ACC112 (cell line): ENCODE results near the gene SLC30A4.
A peak's percentile ranks its signal among the peaks of the same experiment; 100 is the strongest.

Experiments used
- H2AFZ ChIP-seq: fragments of 200-600 bp; sonication (generic); one replicate; pipeline ENCODE4 v1.6.0; 2017; ENCODE audit warnings: antibody characterized with exemption, low read length; ENCODE audit not compliant: unreplicated experiment
- H3K27ac ChIP-seq: fragments of 200-600 bp; sonication (generic); 2 replicates; pipeline ENCODE4 v1.5.1; 2014; ENCODE audit warnings: low read depth, mild to moderate bottlenecking, antibody characterized with exemption, low read length, moderate library complexity
- H3K27me3 ChIP-seq: fragments of 200-600 bp; sonication (generic); 2 replicates; pipeline ENCODE4 v1.6.1; 2014; ENCODE audit warnings: mild to moderate bottlenecking, antibody characterized with exemption, low read length, moderate library complexity, mixed read lengths; ENCODE audit not compliant: insufficient read depth
- H3K36me3 ChIP-seq: fragments of 200-600 bp; sonication (generic); 2 replicates; pipeline ENCODE4 v1.6.1; 2016; ENCODE audit warnings: mild to moderate bottlenecking, antibody characterized with exemption, low read length, moderate library complexity, mixed read lengths; ENCODE audit not compliant: insufficient read depth
- H3K4me1 ChIP-seq: fragments of 200-600 bp; sonication (generic); one replicate; pipeline ENCODE4 v1.6.1; 2016; ENCODE audit warnings: low read length, mixed read lengths; ENCODE audit not compliant: insufficient read depth, unreplicated experiment, control insufficient read depth
- H3K4me3 ChIP-seq: fragments of 200-600 bp; sonication (generic); 2 replicates; pipeline ENCODE4 v1.5.1; 2014; ENCODE audit warnings: mild to moderate bottlenecking, low read depth, low read length
- H3K79me2 ChIP-seq: fragments of 200-600 bp; sonication (generic); one replicate; pipeline ENCODE4 v1.6.0; 2016; ENCODE audit warnings: low read length; ENCODE audit not compliant: control insufficient read depth, unreplicated experiment, insufficient read depth

Gene SLC30A4

DNA sequence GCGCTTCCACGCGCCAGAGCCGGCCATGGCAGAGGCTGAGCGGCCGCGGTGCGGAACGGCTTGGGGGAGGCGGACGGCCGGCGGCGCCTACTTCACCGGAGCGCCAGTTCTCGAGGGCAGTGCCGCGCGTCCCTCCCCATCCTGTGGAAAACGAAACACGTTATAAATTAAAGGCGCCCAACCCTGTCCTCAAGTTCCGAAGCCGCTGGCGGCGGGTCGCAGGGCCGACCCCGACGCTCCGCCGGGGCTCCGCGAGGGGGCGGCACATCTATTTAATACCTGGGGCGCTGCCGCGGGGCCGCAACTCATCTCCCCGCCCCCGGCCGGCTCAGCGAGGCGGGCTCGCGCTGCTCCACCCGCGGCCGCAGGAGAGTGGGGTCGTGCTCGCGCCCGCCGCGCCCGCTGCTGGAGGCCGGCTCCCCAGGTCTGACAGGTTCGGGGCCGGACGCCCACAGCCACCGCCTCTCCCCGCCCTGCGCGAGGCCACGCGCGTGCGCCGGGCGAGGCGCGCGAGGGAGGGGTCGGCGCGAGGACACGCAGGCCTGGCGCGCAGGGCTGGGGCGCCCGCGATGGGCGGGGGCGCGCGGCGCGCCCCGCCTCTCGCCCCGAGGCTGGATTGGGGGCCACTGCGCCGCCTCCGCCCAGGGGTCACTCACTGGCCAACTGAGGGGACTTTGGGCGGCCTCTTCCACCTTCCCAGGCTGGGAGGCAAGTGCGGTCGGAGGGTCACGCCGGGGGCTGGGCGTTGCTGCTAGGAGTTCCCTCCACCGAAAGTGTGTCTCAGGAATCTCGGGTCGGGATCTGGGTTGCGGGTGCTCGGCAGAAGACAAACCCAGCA is at the start of gene SLC30A4:
Gene SLC30A4 (minus strand): TSS at position 428 of the 838 bp plus-strand sequence. CDS start 401 bp downstream, at position 27.
- peaks cover 11% of the 10 kb centered on the region for H3K4me1 ChIP-seq
- no peaks in the 10 kb centered on the region for H3K27me3 ChIP-seq
- H2AFZ ChIP-seq, result peak within 1 kb of the TSS; percentile 72
- peaks cover 11% of the 10 kb centered on the region for H3K79me2 ChIP-seq
- no peaks in the 10 kb centered on the region for H3K36me3 ChIP-seq
- H3K4me3 ChIP-seq, result peak within 1 kb of the TSS; percentile 91
- 0 out of 2 replicates have a peak within 1 kb of the TSS, but pooled peaks have one; percentile 24 for H3K27ac ChIP-seq

DNA sequence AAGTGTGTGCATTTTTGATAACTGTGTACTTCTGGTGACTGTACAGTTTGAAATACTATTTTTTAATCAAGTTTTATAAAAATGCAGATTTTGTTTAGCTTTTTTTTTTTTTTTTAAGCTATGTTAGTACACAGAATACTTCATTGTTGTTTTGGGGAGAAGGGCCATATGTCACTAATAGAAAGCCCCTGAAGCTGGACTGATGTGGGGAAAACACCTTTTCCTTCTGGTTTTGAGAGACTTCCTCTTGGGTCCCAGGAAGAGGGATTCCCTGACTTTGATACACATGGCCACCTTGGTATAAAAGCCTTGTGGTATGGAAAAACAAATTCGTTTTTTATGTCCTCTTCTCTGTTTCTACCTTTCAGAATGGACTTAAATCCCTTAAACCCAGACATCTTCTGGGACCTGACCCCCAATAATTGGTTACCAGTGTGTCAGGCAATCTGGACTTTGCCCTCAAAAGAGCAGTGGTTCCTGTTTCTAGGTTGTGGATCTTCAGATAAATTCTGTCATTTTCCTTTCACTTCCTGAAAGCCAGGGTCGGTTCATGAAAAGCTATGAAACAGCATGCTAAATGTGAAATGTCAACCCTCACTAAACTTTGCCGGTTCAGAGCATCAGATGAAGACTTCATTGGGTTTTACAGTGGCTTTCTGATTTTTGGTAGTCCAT is 33.5 kb upstream of the SLC30A4 start:
- Histone ChIP-seq H3K4me1 (peaks cover 4% of the 10 kb centered on the region), H2AFZ (no peak overlapping the region), H3K27ac (no peak overlapping the region), H3K4me3 (no peak overlapping the region), H3K36me3 (no peaks in the 10 kb centered on the region), H3K79me2 (no peaks in the 10 kb centered on the region), H3K27me3 (peaks cover 8% of the 10 kb centered on the region)

GRCh38 chr15:45551676-45552075 is 29.1 kb upstream of the SLC30A4 start:
- Histone ChIP-seq H3K4me3 (no peak overlapping the region), H3K4me1 (peaks cover 15% of the 10 kb centered on the region), H3K36me3 (no peaks in the 10 kb centered on the region), H2AFZ (no peak overlapping the region), H3K27me3 (no peaks in the 10 kb centered on the region), H3K27ac (no peak overlapping the region), H3K79me2 (no peaks in the 10 kb centered on the region)

DNA sequence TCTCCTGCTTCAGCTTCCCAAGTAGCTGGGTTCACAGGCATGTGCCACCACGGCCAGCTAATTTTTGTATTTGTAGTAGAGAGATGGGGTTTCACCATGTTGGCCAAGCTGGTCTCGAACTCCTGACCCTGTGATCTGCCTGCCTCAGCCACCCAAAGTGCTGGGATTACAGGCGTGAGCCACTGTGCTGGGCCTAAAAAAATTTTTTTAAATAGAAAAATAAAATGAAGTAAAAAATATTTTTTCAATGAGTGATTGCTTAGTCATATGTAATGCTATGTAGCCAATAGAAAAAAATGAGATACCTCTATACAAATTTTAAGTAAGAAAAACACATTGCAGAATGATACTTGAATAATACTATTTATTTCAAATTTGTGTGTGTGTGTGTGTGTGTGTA is 27.9 kb upstream of the SLC30A4 start:
- Histone ChIP-seq H3K79me2 (no peaks in the 10 kb centered on the region), H3K4me3 (no peak overlapping the region), H2AFZ (no peak overlapping the region), H3K36me3 (no peaks in the 10 kb centered on the region), H3K27me3 (no peaks in the 10 kb centered on the region), H3K4me1 (peaks cover 15% of the 10 kb centered on the region), H3K27ac (peak overlapping the region; percentile 64)

GRCh38 chr15:45549541-45550220 is 27.1 kb upstream of the SLC30A4 start:
- Histone ChIP-seq H3K36me3 (no peaks in the 10 kb centered on the region), H3K4me3 (no peak overlapping the region), H3K79me2 (no peaks in the 10 kb centered on the region), H2AFZ (no peak overlapping the region), H3K27me3 (no peaks in the 10 kb centered on the region), H3K27ac (peak overlapping the region; percentile 64), H3K4me1 (peaks cover 15% of the 10 kb centered on the region)

GRCh38 chr15:45548753-45549520 is 26.4 kb upstream of the SLC30A4 start:
- Histone ChIP-seq H3K27ac (no peak overlapping the region), H3K4me1 (peaks cover 15% of the 10 kb centered on the region), H3K36me3 (no peaks in the 10 kb centered on the region), H3K4me3 (no peak overlapping the region), H2AFZ (no peak overlapping the region), H3K27me3 (no peaks in the 10 kb centered on the region), H3K79me2 (no peaks in the 10 kb centered on the region)

DNA sequence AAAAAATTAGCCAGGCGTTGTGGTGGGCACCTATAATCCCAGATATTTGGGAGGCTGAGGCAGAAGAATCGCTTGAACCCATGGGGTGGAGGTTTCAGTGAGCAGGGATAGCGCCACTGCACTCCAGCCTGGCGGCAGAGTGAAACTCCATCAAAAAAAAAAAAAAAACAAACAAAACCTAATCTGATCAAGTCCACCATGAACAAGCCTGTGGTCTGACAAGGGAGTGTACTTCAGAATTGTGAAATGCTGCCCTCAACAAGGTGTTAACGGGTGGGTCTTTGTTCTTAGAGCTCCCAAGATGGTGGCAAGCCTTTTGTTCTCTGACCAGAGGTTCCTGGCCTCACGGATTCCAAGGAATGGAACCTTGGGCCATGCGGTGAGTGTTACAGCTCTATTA is 24.2 kb upstream of the SLC30A4 start:
- Histone ChIP-seq H3K27ac (no peak overlapping the region), H3K4me3 (no peak overlapping the region), H3K79me2 (no peaks in the 10 kb centered on the region), H3K4me1 (peaks cover 13% of the 10 kb centered on the region), H3K36me3 (no peaks in the 10 kb centered on the region), H3K27me3 (no peaks in the 10 kb centered on the region), H2AFZ (no peak overlapping the region)

- no peak overlapping the region for H3K4me3 ChIP-seq
- H3K79me2 ChIP-seq, result no peaks in the 10 kb centered on the region
- H3K36me3 ChIP-seq, result no peaks in the 10 kb centered on the region
- peaks cover 2% of the 10 kb centered on the region for H3K4me1 ChIP-seq
- H3K27ac ChIP-seq, result no peak overlapping the region
- no peaks in the 10 kb centered on the region for H3K27me3 ChIP-seq
- no peak overlapping the region for H2AFZ ChIP-seq
Observed at GRCh38 chr15:45544266-45545023, 21.9 kb upstream of the SLC30A4 start.

- Histone ChIP-seq H3K27me3 (no peaks in the 10 kb centered on the region), H3K36me3 (no peaks in the 10 kb centered on the region), H3K4me1 (no peaks in the 10 kb centered on the region), H3K27ac (no peak overlapping the region), H3K79me2 (no peaks in the 10 kb centered on the region), H2AFZ (no peak overlapping the region), H3K4me3 (no peak overlapping the region)
Observed at GRCh38 chr15:45543051-45543450, 20.5 kb upstream of the SLC30A4 start.
